DOHH2 (cell line): ENCODE measurements around the gene AQP7.

Experiments used
- H3F3A ChIP-seq: fragments of 200-600 bp; sonication (generic), shearing (Covaris generic); 2 replicates; pipeline ENCODE4 v1.6.0; 2016; ENCODE audit warnings: antibody characterized with exemption, mild to moderate bottlenecking; ENCODE audit not compliant: control insufficient read depth, insufficient read depth
- H3K27ac ChIP-seq: fragments of 200-600 bp; sonication (generic); 2 replicates; pipeline ENCODE4 v1.5.1; 2014; ENCODE audit warnings: low read depth, mild to moderate bottlenecking, low read length, moderate library complexity
- H3K27me3 ChIP-seq: fragments of 200-600 bp; sonication (generic); 2 replicates; pipeline ENCODE4 v1.6.1; 2014; ENCODE audit warnings: mild to moderate bottlenecking, low read length, mixed read lengths; ENCODE audit not compliant: control insufficient read depth
- H3K36me3 ChIP-seq: fragments of 200-600 bp; sonication (generic); 2 replicates; pipeline ENCODE4 v1.6.1; 2014; ENCODE audit warnings: mild to moderate bottlenecking, low read length, moderate library complexity, mixed read lengths; ENCODE audit not compliant: control insufficient read depth
- H3K4me1 ChIP-seq: fragments of 200-600 bp; sonication (generic); 2 replicates; pipeline ENCODE4 v1.6.1; 2014; ENCODE audit warnings: mild to moderate bottlenecking, low read length, mixed read lengths; ENCODE audit not compliant: control insufficient read depth
- H3K4me2 ChIP-seq: fragments of 200-600 bp; sonication (generic); 2 replicates; pipeline ENCODE4 v1.6.0; 2014; ENCODE audit warnings: mild to moderate bottlenecking, low read length, moderate library complexity
- H3K4me3 ChIP-seq: fragments of 200-600 bp; sonication (generic); 2 replicates; pipeline ENCODE4 v1.5.1; 2014; ENCODE audit warnings: mild to moderate bottlenecking, low read length, mixed read lengths
- H3K79me2 ChIP-seq: fragments of 200-600 bp; sonication (generic); 2 replicates; pipeline ENCODE4 v1.6.1; 2014; ENCODE audit warnings: mild to moderate bottlenecking, low read length, mixed read lengths; ENCODE audit not compliant: control insufficient read depth
- H3K9me2 ChIP-seq: fragments of 200-600 bp; sonication (generic); replicated peaks from 2 replicates; pipeline ENCODE4 v1.6.1; 2014; ENCODE audit warnings: mild to moderate bottlenecking, low read length, mixed read lengths; ENCODE audit not compliant: control insufficient read depth
- H3K9me3 ChIP-seq: fragments of 200-600 bp; sonication (generic); 2 replicates; pipeline ENCODE4 v1.6.1; 2014; ENCODE audit warnings: antibody characterized with exemption, low read length, mixed read lengths; ENCODE audit not compliant: control insufficient read depth, insufficient read depth
- H4K20me1 ChIP-seq: fragments of 200-600 bp; sonication (generic); 2 replicates; pipeline ENCODE4 v1.6.0; 2014; ENCODE audit warnings: low read depth, mild to moderate bottlenecking, antibody characterized with exemption, low read length, moderate library complexity; ENCODE audit not compliant: control insufficient read depth, insufficient read depth
- EZH2phosphoT487 ChIP-seq: fragments of 200-600 bp; sonication (generic); IDR thresholded peaks from 2 replicates; pipeline ENCODE4 v1.6.1; 2017; ENCODE audit warnings: borderline replicate concordance, mild to moderate bottlenecking, antibody characterized with exemption, low read length, moderate library complexity, mixed read lengths
- TF ChIP-seq, protein P1 (sequence below): fragments of 200-600 bp; sonication (generic); IDR thresholded peaks from one replicate; pipeline ENCODE4 v1.5.1; 2014; ENCODE audit warnings: antibody characterized with exemption, mild to moderate bottlenecking, low read depth, low read length; ENCODE audit not compliant: poor library complexity, severe bottlenecking

The AQP7 gene

DNA sequence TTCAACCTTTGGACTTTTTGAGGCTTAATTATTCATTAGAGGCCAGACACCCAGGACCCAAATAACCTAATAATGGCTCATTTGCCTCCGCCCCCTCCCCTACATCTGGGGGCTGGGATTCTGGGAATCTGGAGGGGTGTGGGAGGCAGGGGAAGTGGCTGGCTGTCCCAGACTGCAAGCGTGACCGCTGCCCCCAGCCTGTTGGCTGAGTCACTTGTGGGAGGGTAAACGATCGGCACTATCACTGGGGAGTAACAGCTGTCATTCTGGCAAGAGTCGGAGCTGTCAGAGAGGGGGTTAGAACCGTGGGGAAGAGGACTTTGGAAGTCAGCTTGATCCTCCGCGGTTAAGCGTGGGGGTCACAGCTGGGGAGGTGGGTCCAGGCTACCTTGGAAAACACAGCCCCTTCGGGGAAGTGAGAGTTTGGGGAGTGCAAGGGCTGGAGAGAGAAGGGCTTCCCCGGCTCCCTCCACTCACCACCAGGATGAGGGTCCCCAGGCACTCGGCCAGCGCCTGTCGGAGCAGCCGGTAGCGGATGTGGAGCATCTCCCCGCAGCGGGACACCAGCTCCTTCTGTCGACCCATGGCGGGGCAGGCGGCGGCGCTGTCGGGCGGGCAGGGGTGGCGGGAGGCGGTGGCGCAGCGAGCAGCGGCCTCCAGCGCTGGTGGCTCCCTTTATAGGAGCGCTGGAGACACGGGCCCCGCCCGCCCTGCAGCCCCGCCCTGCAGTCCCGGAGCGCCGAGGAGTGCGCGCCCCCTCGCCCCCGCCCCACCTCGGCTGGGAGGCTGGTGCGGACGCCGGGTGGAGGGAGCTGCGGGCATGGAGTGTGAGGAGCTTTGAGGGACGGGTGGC is 44.8 kb upstream of the AQP7 start, which contains the start of gene AQP3:
TSS of gene AQP3 (minus strand) at position 648 of the 853 bp plus-strand sequence. CDS start at position 585, 63 bp downstream.
- H3K9me3 ChIP-seq: no peaks in the 10 kb centered on the region
- H3K4me3 ChIP-seq: peak within 1 kb of the TSS; percentile 65
- TF ChIP-seq, protein P1, sequence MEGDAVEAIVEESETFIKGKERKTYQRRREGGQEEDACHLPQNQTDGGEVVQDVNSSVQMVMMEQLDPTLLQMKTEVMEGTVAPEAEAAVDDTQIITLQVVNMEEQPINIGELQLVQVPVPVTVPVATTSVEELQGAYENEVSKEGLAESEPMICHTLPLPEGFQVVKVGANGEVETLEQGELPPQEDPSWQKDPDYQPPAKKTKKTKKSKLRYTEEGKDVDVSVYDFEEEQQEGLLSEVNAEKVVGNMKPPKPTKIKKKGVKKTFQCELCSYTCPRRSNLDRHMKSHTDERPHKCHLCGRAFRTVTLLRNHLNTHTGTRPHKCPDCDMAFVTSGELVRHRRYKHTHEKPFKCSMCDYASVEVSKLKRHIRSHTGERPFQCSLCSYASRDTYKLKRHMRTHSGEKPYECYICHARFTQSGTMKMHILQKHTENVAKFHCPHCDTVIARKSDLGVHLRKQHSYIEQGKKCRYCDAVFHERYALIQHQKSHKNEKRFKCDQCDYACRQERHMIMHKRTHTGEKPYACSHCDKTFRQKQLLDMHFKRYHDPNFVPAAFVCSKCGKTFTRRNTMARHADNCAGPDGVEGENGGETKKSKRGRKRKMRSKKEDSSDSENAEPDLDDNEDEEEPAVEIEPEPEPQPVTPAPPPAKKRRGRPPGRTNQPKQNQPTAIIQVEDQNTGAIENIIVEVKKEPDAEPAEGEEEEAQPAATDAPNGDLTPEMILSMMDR: peak; percentile 9
- peak; percentile 67; the same call in 1 of the 2 replicates for TF ChIP-seq EZH2phosphoT487
- no peaks in the 10 kb centered on the region for H4K20me1 ChIP-seq
- no peaks in the 10 kb centered on the region for H3K79me2 ChIP-seq
- no peaks in the 10 kb centered on the region for H3K36me3 ChIP-seq
- H3K9me2 ChIP-seq: no peaks in the 10 kb centered on the region
- H3K27me3 ChIP-seq: peaks cover 18% of the 10 kb centered on the region
- H3F3A ChIP-seq: no peaks in the 10 kb centered on the region
- H3K4me1 ChIP-seq: peaks cover 25% of the 10 kb centered on the region
- H3K4me2 ChIP-seq: peak within 1 kb of the TSS; percentile 69
- H3K27ac ChIP-seq: no peak within 1 kb of the TSS

DNA sequence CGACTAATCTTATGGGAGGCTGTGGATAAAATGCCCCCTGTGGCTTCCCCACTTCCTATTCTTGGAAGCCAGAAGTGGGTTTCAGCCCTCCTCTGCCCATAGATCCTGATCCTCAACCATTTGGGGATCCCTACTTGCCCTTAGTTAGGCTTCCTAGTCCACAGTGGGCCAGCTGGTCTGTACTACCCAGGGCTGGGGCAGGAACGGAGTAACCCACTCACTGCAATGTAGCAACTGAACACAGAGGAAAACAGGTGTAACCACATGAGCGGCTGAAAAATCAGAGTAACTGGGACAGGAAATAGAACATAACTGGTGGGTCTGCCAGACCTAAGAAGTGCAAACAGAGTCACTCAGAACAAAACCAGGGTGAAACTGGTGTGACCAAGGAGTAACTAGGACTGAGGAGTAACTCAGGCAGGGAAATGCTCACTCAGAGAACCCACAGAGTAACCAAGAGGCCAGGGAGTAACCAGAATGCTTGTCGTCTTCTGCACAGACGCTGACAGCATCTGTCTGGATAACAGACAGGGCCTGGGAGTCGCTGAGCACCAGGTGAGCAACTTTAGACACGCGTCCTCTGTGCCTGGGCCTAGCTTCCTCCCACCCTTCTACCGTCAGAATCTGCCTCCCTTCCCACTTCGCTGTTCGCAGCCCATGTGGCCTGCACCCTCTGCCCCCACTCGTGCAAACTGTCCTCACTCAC is 44.0 kb upstream of the AQP7 start:
- TF ChIP-seq EZH2phosphoT487: no peak
- Histone ChIP-seq H3K27ac (no peak overlapping the region), H4K20me1 (no peaks in the 10 kb centered on the region)

DNA sequence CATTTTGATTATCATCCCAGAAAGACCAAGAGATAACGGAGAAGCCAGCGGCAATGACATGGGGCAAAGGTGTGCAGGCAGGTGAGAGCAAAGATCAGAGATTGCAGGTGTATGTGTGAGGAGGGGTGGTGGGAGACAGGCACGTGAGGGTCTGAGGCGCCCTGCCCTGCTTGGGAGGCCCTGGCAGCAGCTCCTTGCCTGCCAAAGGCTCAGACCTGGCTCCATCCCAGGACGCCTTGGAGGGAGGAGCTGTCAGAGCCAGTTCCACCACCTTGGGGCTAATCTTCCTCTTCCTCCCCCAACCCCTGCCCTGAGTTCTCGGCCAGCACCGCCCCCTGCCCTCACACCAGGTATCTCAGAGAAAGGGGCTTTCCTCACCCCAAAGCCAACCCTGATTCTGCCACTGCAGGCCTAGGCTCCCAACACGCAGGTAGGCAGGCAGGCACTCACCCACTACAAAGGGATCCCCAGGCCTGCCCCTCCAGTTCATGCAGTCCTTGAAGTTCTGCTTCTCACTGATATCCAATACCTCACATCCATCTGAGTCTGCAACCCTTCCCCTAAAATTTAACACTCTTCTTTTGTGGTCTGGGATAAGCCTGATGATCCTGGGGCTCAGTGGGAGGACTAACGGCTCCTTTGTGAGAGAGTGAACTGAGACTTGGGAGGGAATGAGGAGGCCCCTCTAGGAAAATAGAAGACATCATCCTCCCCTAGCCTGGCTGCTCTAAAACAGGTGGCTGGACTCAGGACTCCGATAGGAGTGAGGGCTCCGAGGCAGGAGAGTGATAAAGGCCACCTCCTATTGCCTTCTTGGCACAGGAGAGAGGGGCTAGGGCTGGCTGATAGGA is 43.2 kb upstream of the AQP7 start:
- H3K4me2 ChIP-seq: no peak overlapping the region

More for the DNA sequence above, 44.0 kb upstream of the AQP7 start:
- Histone ChIP-seq H3K9me2 (no peaks in the 10 kb centered on the region), H3K4me3 (peak overlapping the region; percentile 65), H3K4me1 (peaks cover 25% of the 10 kb centered on the region), H3K9me3 (no peaks in the 10 kb centered on the region), H3K36me3 (no peaks in the 10 kb centered on the region), H3F3A (no peaks in the 10 kb centered on the region), H3K4me2 (peak overlapping the region; percentile 69), H3K79me2 (no peaks in the 10 kb centered on the region), H3K27me3 (peaks cover 18% of the 10 kb centered on the region)

More for the DNA sequence above, 43.2 kb upstream of the AQP7 start:
- no peaks in the 10 kb centered on the region for H4K20me1 ChIP-seq
- H3F3A ChIP-seq: no peaks in the 10 kb centered on the region
- H3K27ac ChIP-seq: no peak overlapping the region
- H3K4me1 ChIP-seq: peaks cover 25% of the 10 kb centered on the region
- peaks cover 18% of the 10 kb centered on the region for H3K27me3 ChIP-seq
- no peaks in the 10 kb centered on the region for H3K36me3 ChIP-seq
- H3K79me2 ChIP-seq: no peaks in the 10 kb centered on the region
- no peak overlapping the region for H3K4me3 ChIP-seq
- H3K9me2 ChIP-seq: no peaks in the 10 kb centered on the region
- TF ChIP-seq EZH2phosphoT487: no peak
- TF ChIP-seq, protein P1: no peak
- no peaks in the 10 kb centered on the region for H3K9me3 ChIP-seq
